Gastroesophageal sphincter (tissue), 4 donors: ENCODE measurements around the gene SUPT7L. TPM values are rescaled to one million over a fixed set of nuclear protein-coding genes. Genes with fewer than 3 reads are reported as not detected.
"Not testable (repeated sequence)": the region's sequence is repeated elsewhere in the genome, so short reads cannot be mapped to it uniquely, and the experiment has no call there.

Experiments used
- ATAC-seq: fragments of 150-250 bp; one replicate; pipeline ENCODE4 v1.9.1; 2016; ENCODE audit warnings: mild to moderate bottlenecking, moderate library complexity
- H3K27ac ChIP-seq, 4 donors: fragments of 200-600 bp; sonication (generic) in 3 of 4; 1 replicate in 3 of 4; 2 replicates in 1 of 4; pipeline ENCODE4 v1.5.1; 2016 to 2019
- H3K27me3 ChIP-seq: fragments of 200-600 bp; sonication (generic); one replicate; pipeline ENCODE4 v1.5.1; 2019
- H3K36me3 ChIP-seq, 2 donors: fragments of 200-600 bp; sonication (generic); one replicate each; pipeline ENCODE4 v1.5.1; 2019; ENCODE audit warnings: control low read depth in 1 of 2
- H3K4me1 ChIP-seq, 3 donors: fragments of 200-600 bp; sonication (generic); 1 replicate in 2 of 3; 2 replicates in 1 of 3; pipeline ENCODE4 v1.5.1; 2016 to 2019; ENCODE audit warnings: control low read depth in 2 of 3
- H3K4me3 ChIP-seq, 2 donors: fragments of 200-600 bp; sonication (generic); one replicate each; pipeline ENCODE4 v1.5.1; 2019; ENCODE audit warnings: mild to moderate bottlenecking in 1 of 2, moderate library complexity in 1 of 2
- H3K9me3 ChIP-seq, 3 donors: fragments of 200-600 bp; sonication (generic); one replicate each; pipeline ENCODE4 v1.5.1; 2017 to 2019; ENCODE audit warnings: control low read depth in 2 of 3
- EP300 ChIP-seq: sonication (generic); formaldehyde crosslinking; IDR thresholded peaks from one replicate; pipeline ENCODE4 v1.6.1; 2017; ENCODE audit warnings: antibody characterized with exemption, mild to moderate bottlenecking
- POLR2A ChIP-seq, 2 donors: fragments of 450-650 bp; IDR thresholded peaks; one replicate each; pipeline ENCODE4 v1.6.1; 2017; ENCODE audit warnings: antibody characterized with exemption in 2 of 2, mild to moderate bottlenecking in 2 of 2, moderate library complexity in 1 of 2
- POLR2AphosphoS5 ChIP-seq: sonication (generic); formaldehyde crosslinking; IDR thresholded peaks from one replicate; pipeline ENCODE4 v1.6.1; 2017; ENCODE audit warnings: antibody characterized with exemption
- WGBS, 2 donors: methylation state at CpG; one replicate each; pipeline ENCODE4 v1.1.5; 2018; ENCODE audit warnings: low coverage in 1 of 2; 5-methylcytosine and 5-hydroxymethylcytosine counted together
- total RNA-seq, 4 donors: library from RNA; depleted of rRNA; stranded (reverse); fragments of >200 nt; gene quantifications; one replicate each; pipeline ENCODE4 v1.1.0, GENCODE V29; 2016
- TF ChIP-seq, protein P1 (sequence below), 4 experiments: fragments of 200-600 bp in 2 of 4; fragments of 450-650 bp in 2 of 4; sonication (generic) in 1 of 4; IDR thresholded peaks; one replicate each; pipeline ENCODE4 v1.5.1; 2017 to 2019; ENCODE audit warnings: antibody characterized with exemption in 4 of 4, mild to moderate bottlenecking in 2 of 4, moderate library complexity in 2 of 4

Gene SUPT7L
- total RNA-seq, 4 donors from 2014 or later: 15.1 to 31.9 (median 25.6) TPM

DNA sequence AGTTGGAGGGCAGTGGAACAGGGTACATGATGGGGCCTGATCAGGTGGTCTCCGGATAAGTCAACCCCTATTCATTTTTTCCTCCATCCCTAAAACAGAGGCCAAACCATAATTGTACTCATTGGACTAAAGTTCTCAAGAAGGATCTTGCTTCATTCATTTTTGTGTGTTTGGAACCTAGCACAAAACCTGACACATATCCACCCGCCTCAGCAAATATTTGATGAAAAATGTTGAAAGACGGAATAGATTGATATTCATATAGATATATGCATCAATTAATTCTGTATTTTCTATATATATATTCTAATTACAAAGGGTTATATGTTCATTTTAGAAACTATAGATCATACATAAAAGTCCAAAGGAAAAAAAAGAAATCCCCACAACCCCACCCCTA, 22.2 kb upstream of the SUPT7L start:
- H3K36me3 ChIP-seq: peaks cover 0 to 89% of the 10 kb centered on the region in 2 donors
- ATAC-seq: no peak
- no peaks in the 10 kb centered on the region for H3K9me3 ChIP-seq
- H3K27me3 ChIP-seq: no peaks in the 10 kb centered on the region
- no peak overlapping the region for H3K4me3 ChIP-seq
- H3K4me1 ChIP-seq: peaks cover 0 to 8% (median 0%) of the 10 kb centered on the region in 3 donors
- WGBS, 2 donors: 97 to 100% methylated on average over 2 of the region's 3 CpGs
- H3K27ac ChIP-seq: no peak overlapping the region
- no peak for TF ChIP-seq POLR2A (IDR thresholded peaks at IDR 0.05)
- TF ChIP-seq EP300: no peak
- TF ChIP-seq POLR2AphosphoS5: no peak
- TF ChIP-seq, protein P1, sequence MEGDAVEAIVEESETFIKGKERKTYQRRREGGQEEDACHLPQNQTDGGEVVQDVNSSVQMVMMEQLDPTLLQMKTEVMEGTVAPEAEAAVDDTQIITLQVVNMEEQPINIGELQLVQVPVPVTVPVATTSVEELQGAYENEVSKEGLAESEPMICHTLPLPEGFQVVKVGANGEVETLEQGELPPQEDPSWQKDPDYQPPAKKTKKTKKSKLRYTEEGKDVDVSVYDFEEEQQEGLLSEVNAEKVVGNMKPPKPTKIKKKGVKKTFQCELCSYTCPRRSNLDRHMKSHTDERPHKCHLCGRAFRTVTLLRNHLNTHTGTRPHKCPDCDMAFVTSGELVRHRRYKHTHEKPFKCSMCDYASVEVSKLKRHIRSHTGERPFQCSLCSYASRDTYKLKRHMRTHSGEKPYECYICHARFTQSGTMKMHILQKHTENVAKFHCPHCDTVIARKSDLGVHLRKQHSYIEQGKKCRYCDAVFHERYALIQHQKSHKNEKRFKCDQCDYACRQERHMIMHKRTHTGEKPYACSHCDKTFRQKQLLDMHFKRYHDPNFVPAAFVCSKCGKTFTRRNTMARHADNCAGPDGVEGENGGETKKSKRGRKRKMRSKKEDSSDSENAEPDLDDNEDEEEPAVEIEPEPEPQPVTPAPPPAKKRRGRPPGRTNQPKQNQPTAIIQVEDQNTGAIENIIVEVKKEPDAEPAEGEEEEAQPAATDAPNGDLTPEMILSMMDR (IDR thresholded peaks at IDR 0.05): no peak

DNA sequence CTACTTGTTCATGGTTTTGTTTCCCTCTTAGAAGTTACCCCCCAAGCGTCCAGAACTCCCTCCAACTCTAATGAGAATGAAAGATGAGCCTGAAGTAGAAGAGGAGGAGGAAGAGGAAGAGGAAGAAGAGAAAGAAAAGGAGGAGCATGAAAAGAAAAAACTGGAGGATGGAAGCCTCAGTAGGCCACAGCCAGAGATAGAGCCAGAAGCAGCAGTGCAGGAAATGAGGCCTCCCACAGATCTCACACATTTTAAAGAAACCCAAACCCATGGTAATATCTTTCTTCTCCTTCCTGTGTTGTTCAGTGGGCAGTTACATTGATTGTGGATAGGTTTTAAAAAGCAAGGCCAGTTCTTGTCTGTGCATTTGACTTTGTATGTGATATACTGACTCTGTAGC, 21.6 kb upstream of the SUPT7L start:
- H3K4me3 ChIP-seq, H3K9me3 ChIP-seq, H3K4me1 ChIP-seq, ATAC-seq, H3K27me3 ChIP-seq, H3K27ac ChIP-seq: not testable (repeated sequence)
- 80 to 100% methylated on average over 1 of the region's 1 CpG for WGBS, 2 donors
- peaks cover 0 to 90% of the 10 kb centered on the region in 2 donors for H3K36me3 ChIP-seq

DNA sequence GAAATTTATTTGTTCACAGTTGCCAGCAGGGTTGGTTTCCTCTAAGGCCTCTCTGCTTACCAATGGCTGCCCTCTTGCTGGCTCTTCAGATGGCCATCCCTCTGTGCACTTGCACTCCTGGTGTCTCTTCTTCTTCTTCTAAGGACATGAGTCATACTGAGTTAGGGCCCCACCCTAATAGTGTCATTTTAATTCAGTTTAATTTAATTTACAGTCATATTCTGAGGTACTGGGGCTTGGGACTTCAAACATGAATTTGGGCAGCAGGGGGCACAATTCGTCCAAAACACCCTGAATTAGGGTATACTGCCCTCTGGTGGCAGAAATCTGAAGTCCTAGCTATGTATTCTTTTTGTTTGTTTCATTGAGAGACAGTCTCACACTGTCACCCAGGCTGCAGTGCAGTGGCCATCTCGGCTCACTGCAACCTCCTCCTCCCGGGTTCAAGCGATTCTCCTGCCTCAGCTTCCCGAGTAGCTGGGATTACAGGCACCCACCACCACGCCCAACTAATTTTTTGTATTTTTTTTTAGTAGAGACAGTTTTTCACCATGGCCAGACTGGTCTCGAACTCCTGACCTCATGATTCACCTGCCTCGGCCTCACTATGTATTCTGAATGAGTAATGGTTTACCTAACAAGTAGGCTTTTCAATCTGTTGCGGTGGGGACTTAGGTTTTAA, 20.1 kb upstream of the SUPT7L start:
- ATAC-seq: peak; percentile 71
- peak overlapping the region in 2 of 4 donors; percentile 23 to 27 for H3K27ac ChIP-seq
- 50% methylated on average over 9 of the region's 9 CpGs for WGBS, 2 donors

DNA sequence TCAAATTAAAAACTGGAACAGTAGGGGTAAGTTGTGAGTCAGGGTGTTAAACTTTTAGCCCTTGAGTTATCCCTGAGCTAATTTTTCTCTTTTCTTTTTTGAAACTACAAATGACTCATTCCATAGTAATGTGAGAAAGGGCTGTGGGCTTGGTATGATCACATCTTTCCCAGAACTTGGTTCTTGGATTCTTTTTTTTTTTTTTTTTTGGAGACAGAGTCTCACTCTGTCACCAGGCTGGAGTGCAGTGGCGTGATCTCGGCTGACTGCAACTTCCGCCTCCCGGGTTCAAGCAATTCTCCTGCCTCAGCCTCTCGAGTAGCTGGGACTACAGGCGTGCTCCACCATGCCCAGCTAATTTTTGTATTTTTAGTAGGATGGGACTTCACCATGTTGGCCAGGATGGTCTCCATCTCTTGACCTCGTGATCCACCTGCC, 18.9 kb upstream of the SUPT7L start:
- WGBS, 2 donors: 40 to 78% methylated on average over 1 to 7 of the region's 7 CpGs
- not testable (repeated sequence) for H3K4me3 ChIP-seq, H3K27me3 ChIP-seq, H3K9me3 ChIP-seq, H3K4me1 ChIP-seq
- TF ChIP-seq POLR2AphosphoS5: peak; percentile 26
- Histone ChIP-seq H3K36me3 (peaks cover 7 to 90% of the 10 kb centered on the region in 2 donors), H3K27ac (peak overlapping the region in 1 of 4 donors; percentile 27)
- peak; percentile 50 for ATAC-seq

More for the DNA sequence above, 20.1 kb upstream of the SUPT7L start:
- no peaks in the 10 kb centered on the region for H3K9me3 ChIP-seq
- H3K4me1 ChIP-seq: peaks cover 0 to 8% (median 0%) of the 10 kb centered on the region in 3 donors
- no peaks in the 10 kb centered on the region for H3K27me3 ChIP-seq
- TF ChIP-seq, protein P1 (IDR thresholded peaks at IDR 0.05): peak; percentile 87 to 96 (median 95)
- TF ChIP-seq POLR2AphosphoS5 (no peak), POLR2A (IDR thresholded peaks at IDR 0.05) (no peak)
- no peak overlapping the region for H3K4me3 ChIP-seq
- peaks cover 0 to 90% of the 10 kb centered on the region in 2 donors for H3K36me3 ChIP-seq

DNA sequence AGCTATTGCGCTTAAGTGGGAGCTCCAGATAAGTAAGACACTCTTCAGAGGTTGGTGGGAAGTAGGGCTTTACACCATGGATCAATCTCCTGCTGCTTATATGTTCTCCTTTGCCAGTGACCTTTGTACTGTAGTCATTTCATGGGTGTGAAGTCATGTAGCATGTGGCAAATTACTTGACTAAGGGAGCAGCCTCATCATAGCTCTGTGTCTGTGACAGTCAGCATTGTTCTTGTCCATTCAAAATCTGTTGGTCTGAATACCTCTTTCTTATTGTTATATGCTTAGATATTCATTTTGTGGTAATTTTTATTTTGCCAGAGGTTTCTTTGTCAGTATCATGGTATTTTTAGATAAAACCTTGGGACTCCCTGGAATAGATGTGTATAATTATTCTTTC, 18.4 kb upstream of the SUPT7L start:
- peak overlapping the region in 1 of 4 donors; percentile 27 for H3K27ac ChIP-seq
- H3K9me3 ChIP-seq: no peaks in the 10 kb centered on the region
- WGBS, 2 donors: no CpG with 5 or more reads among the region's 1 CpG
- H3K4me1 ChIP-seq: peaks cover 0 to 8% (median 0%) of the 10 kb centered on the region in 3 donors
- TF ChIP-seq POLR2AphosphoS5 (no peak), EP300 (no peak), POLR2A (IDR thresholded peaks at IDR 0.05) (no peak)
- TF ChIP-seq, protein P1 (IDR thresholded peaks at IDR 0.05): no peak
- no peak overlapping the region for H3K4me3 ChIP-seq
- H3K36me3 ChIP-seq: peaks cover 7 to 90% of the 10 kb centered on the region in 2 donors
- H3K27me3 ChIP-seq: no peaks in the 10 kb centered on the region
- no peak for ATAC-seq

DNA sequence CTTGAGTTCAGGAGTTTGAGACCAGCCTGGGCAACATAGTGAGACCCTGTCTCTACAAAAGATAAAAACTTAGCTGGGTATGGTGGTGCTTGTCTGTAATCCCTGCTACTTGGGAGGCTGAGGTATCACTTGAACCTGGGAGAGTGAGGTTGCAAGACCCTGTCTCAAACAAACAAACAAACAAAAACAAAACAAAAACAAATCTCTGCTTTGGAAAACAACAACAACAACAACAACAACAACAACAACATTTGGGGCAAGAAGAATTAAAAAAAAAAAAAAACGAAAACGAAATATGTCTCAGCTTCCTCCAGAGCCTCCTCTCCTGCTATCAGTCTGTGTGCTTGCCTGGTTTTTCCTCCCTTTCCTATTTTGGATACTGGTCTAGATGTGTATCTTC, 17.2 kb upstream of the SUPT7L start:
- ATAC-seq: no peak
- peaks cover 14 to 90% of the 10 kb centered on the region in 2 donors for H3K36me3 ChIP-seq

More for the DNA sequence above, 17.2 kb upstream of the SUPT7L start:
- Histone ChIP-seq H3K9me3 (no peaks in the 10 kb centered on the region), H3K27me3 (no peaks in the 10 kb centered on the region), H3K27ac (no peak overlapping the region), H3K4me1 (peaks cover 0 to 8% (median 0%) of the 10 kb centered on the region in 3 donors), H3K4me3 (no peak overlapping the region)
- 68 to 89% methylated on average over 2 of the region's 2 CpGs for WGBS, 2 donors
- TF ChIP-seq EP300 (no peak), POLR2AphosphoS5 (no peak)
- TF ChIP-seq, protein P1 (IDR thresholded peaks at IDR 0.05): no peak
